GM23338 (cell line): ENCODE data around the gene PLP2. TPM values are rescaled to one million over a fixed set of nuclear protein-coding genes. Genes with fewer than 3 reads are reported as not detected.

Experiments used
- ATAC-seq: fragments of 200-7000 bp; cut with Tn5 transposase; 3 replicates; pipeline ENCODE4 v1.9.1; 2020
- DNase-seq: peaks from one replicate; pipeline ENCODE4 v3.0.0-alpha.2; 2015; ENCODE audit warnings: low spot score
- H2AFZ ChIP-seq: fragments of 200-600 bp; sonication (generic); 2 replicates; pipeline ENCODE4 v1.8.0; 2016; ENCODE audit warnings: antibody characterized with exemption, mild to moderate bottlenecking, moderate library complexity
- H3F3A ChIP-seq: fragments of 200-600 bp; sonication (generic); replicated peaks from 2 replicates; pipeline ENCODE4 v1.8.0; 2017; ENCODE audit warnings: antibody characterized with exemption, mixed run types, low read depth
- H3K27ac ChIP-seq: fragments of 200-600 bp; sonication (generic); 2 replicates; pipeline ENCODE4 v1.6.1; 2016; ENCODE audit warnings: low read depth
- H3K27me3 ChIP-seq: fragments of 200-600 bp; sonication (generic); 2 replicates; pipeline ENCODE4 v1.8.0; 2016; ENCODE audit warnings: mild to moderate bottlenecking, mixed run types, moderate library complexity; ENCODE audit not compliant: insufficient read depth
- H3K36me3 ChIP-seq: fragments of 200-600 bp; sonication (generic); 2 replicates; pipeline ENCODE4 v1.8.0; 2016; ENCODE audit warnings: mild to moderate bottlenecking; ENCODE audit not compliant: insufficient read depth
- H3K4me1 ChIP-seq: fragments of 200-600 bp; sonication (generic); 2 replicates; pipeline ENCODE4 v1.8.0; 2016; ENCODE audit warnings: mild to moderate bottlenecking, moderate library complexity; ENCODE audit not compliant: insufficient read depth
- H3K4me2 ChIP-seq: fragments of 200-600 bp; sonication (generic); 2 replicates; pipeline ENCODE4 v1.7.1; 2017; ENCODE audit warnings: mixed run types
- H3K4me3 ChIP-seq: fragments of 200-600 bp; sonication (generic); 2 replicates; pipeline ENCODE4 v1.6.1; 2016; ENCODE audit warnings: mixed run types
- H3K79me2 ChIP-seq: fragments of 200-600 bp; sonication (generic); replicated peaks from 2 replicates; pipeline ENCODE4 v1.8.0; 2017; ENCODE audit warnings: mild to moderate bottlenecking; ENCODE audit not compliant: insufficient read depth
- H3K9me2 ChIP-seq: fragments of 200-600 bp; sonication (generic); 2 replicates; pipeline ENCODE4 v1.8.0; 2017; ENCODE audit not compliant: insufficient read depth
- H4K20me1 ChIP-seq: fragments of 200-600 bp; sonication (generic); replicated peaks from 2 replicates; pipeline ENCODE4 v1.8.0; 2017; ENCODE audit warnings: mild to moderate bottlenecking; ENCODE audit not compliant: insufficient read depth
- H3K27ac Mint-ChIP-seq: 2 replicates; pipeline ENCODE4 v1.8.0; 2020; ENCODE audit warnings: inconsistent platforms, mild to moderate bottlenecking, moderate library complexity, mixed read lengths
- H3K27me3 Mint-ChIP-seq: 3 replicates; pipeline ENCODE4 v1.8.0; 2022; ENCODE audit warnings: low read depth, mild to moderate bottlenecking, moderate library complexity, mixed read lengths, inconsistent platforms; ENCODE audit not compliant: insufficient read depth, poor library complexity
- H3K36me3 Mint-ChIP-seq: 3 replicates; pipeline ENCODE4 v1.8.0; 2021; ENCODE audit warnings: low read depth, mild to moderate bottlenecking, inconsistent platforms, moderate library complexity, mixed read lengths
- H3K4me1 Mint-ChIP-seq: 3 replicates; pipeline ENCODE4 v1.8.0; 2020; ENCODE audit warnings: mild to moderate bottlenecking, inconsistent platforms, mixed read lengths
- H3K4me3 Mint-ChIP-seq: 3 replicates; pipeline ENCODE4 v1.8.0; 2021; ENCODE audit warnings: moderate library complexity, mild to moderate bottlenecking, inconsistent platforms, mixed read lengths
- H3K9me3 Mint-ChIP-seq: 3 replicates; pipeline ENCODE4 v1.8.0; 2020; ENCODE audit warnings: moderate library complexity, mild to moderate bottlenecking, inconsistent platforms, mixed read lengths
- CREB1 ChIP-seq: fragments of 250-450 bp; sonication (Bioruptor Pico); IDR thresholded peaks from 2 replicates; pipeline ENCODE4 v1.5.0; 2020; ENCODE audit warnings: low read depth, mild to moderate bottlenecking, moderate library complexity
- CTCF ChIP-seq, 2 experiments: fragments of 200-600 bp in 1 of 2; sonication (generic) in 1 of 2; conservative IDR thresholded peaks; 2 replicates each; pipeline versions ENCODE4 v1.5.1 to v1.6.1; 2016 to 2017; ENCODE audit warnings: antibody characterized with exemption in 2 of 2, low read depth in 2 of 2, mild to moderate bottlenecking in 2 of 2, moderate library complexity in 1 of 2
- ETS1 ChIP-seq: IDR thresholded peaks from 2 replicates; pipeline ENCODE4 v1.6.1; 2016; ENCODE audit warnings: antibody characterized with exemption
- EZH2 ChIP-seq: fragments of 200-600 bp; sonication (generic); IDR thresholded peaks from one replicate; pipeline ENCODE4 v1.8.0; 2017; ENCODE audit warnings: antibody characterized with exemption, mild to moderate bottlenecking, low read depth; ENCODE audit not compliant: unreplicated experiment
- EZH2phosphoT487 ChIP-seq: fragments of 200-600 bp; sonication (generic); IDR thresholded peaks from one replicate; pipeline ENCODE4 v1.8.1; 2018; ENCODE audit warnings: antibody characterized with exemption; ENCODE audit not compliant: unreplicated experiment
- JUNB ChIP-seq: IDR thresholded peaks from one replicate; pipeline ENCODE4 v1.6.1; 2016; ENCODE audit warnings: antibody characterized with exemption; ENCODE audit not compliant: unreplicated experiment
- NANOG ChIP-seq: IDR thresholded peaks from 2 replicates; pipeline ENCODE4 v1.6.1; 2016; ENCODE audit warnings: antibody characterized with exemption, borderline replicate concordance
- POLR2AphosphoS5 ChIP-seq: IDR thresholded peaks from 2 replicates; pipeline ENCODE4 v1.6.1; 2016; ENCODE audit warnings: antibody characterized with exemption, low read depth
- STAT1 ChIP-seq: IDR thresholded peaks from one replicate; pipeline ENCODE4 v1.6.1; 2016; ENCODE audit warnings: antibody characterized with exemption; ENCODE audit not compliant: unreplicated experiment
- ZNF114 ChIP-seq: fragments of 250-450 bp; sonication (Bioruptor Pico); IDR thresholded peaks from 2 replicates; pipeline ENCODE4 v1.5.0; 2020; ENCODE audit warnings: mild to moderate bottlenecking, moderate library complexity
- ZNF331 ChIP-seq: fragments of 250-450 bp; sonication (Bioruptor Pico); IDR thresholded peaks from 2 replicates; pipeline ENCODE4 v1.5.0; 2020; ENCODE audit warnings: low read depth, mild to moderate bottlenecking, moderate library complexity
- ZNF462 ChIP-seq: fragments of 250-450 bp; sonication (Bioruptor Pico); IDR thresholded peaks from 2 replicates; pipeline ENCODE4 v1.5.0; 2020; ENCODE audit warnings: mild to moderate bottlenecking, moderate library complexity
- polyA plus RNA-seq: library from polyadenylated mRNA; unstranded; fragments of >200 nt; fragmentation: Nextera tagmentation; extraction: Ambion mirVana; gene quantifications from 2 replicates; pipeline ENCODE4 v1.2.1, GENCODE V29; 2016
- total RNA-seq: library from RNA; depleted of rRNA; stranded (reverse); fragments of >200 nt; shearing (Covaris generic); gene quantifications from 2 replicates; pipeline ENCODE4 v1.2.3, GENCODE V29; 2014
- TF ChIP-seq, protein P1 (sequence below): IDR thresholded peaks from one replicate; pipeline ENCODE4 v1.6.1; 2018; ENCODE audit warnings: antibody characterized with exemption; ENCODE audit not compliant: unreplicated experiment

The PLP2 gene
- total and polyA plus RNA-seq, 2 experiments from 2014 or later = 3.4 to 9.5 TPM

DNA sequence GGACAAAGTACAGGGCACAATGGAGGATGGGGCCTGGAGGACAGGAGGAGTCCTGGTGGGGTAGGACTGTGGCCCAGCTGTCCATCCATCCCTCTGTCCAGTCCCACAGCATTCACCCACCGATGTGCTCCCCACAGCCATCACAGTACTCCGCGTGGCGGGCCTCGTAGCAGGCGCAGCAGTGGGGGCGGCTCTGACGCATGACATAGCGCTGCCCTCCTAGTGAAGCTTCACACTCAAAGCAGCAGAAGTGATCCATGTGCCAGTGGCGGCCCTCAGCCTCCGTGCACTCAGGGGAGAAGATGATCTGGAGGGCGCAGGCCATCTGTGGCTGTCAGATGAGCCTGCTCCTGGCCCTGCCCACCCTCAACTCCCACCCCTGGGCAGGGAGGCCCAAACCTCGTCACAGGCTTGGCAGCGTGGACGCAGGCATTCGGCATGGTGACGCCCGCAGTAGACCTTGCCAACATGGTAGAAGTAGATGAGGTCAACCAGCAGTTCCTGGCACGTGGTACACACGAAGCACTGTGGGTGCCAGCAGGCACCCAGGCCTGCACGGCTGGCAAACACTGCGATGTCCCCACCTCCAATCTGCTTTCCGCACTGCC lies 6.3 kb downstream of the PLP2 start:
- H3K4me1 Mint-ChIP-seq = peaks cover 14% of the 10 kb centered on the region
- H3K9me2 ChIP-seq = no peaks in the 10 kb centered on the region
- H3K27ac ChIP-seq = no peak overlapping the region
- H3K4me2 ChIP-seq = no peak overlapping the region
- no peak overlapping the region for H2AFZ ChIP-seq
- H3K79me2 ChIP-seq = no peaks in the 10 kb centered on the region
- TF ChIP-seq ZNF331 (CRISPR knock-in tag) (no peak), STAT1 (no peak), JUNB (no peak), EZH2 (no peak), ZNF114 (CRISPR knock-in tag) (no peak), CTCF (conservative IDR thresholded peaks at IDR 0.05; ENCODE audit: low read depth in 2 of 2) (no peak), POLR2AphosphoS5 (no peak), EZH2phosphoT487 (no peak), ETS1 (no peak), CREB1 (CRISPR knock-in tag) (no peak), ZNF462 (CRISPR knock-in tag) (no peak), NANOG (no peak)
- TF ChIP-seq, protein P1, sequence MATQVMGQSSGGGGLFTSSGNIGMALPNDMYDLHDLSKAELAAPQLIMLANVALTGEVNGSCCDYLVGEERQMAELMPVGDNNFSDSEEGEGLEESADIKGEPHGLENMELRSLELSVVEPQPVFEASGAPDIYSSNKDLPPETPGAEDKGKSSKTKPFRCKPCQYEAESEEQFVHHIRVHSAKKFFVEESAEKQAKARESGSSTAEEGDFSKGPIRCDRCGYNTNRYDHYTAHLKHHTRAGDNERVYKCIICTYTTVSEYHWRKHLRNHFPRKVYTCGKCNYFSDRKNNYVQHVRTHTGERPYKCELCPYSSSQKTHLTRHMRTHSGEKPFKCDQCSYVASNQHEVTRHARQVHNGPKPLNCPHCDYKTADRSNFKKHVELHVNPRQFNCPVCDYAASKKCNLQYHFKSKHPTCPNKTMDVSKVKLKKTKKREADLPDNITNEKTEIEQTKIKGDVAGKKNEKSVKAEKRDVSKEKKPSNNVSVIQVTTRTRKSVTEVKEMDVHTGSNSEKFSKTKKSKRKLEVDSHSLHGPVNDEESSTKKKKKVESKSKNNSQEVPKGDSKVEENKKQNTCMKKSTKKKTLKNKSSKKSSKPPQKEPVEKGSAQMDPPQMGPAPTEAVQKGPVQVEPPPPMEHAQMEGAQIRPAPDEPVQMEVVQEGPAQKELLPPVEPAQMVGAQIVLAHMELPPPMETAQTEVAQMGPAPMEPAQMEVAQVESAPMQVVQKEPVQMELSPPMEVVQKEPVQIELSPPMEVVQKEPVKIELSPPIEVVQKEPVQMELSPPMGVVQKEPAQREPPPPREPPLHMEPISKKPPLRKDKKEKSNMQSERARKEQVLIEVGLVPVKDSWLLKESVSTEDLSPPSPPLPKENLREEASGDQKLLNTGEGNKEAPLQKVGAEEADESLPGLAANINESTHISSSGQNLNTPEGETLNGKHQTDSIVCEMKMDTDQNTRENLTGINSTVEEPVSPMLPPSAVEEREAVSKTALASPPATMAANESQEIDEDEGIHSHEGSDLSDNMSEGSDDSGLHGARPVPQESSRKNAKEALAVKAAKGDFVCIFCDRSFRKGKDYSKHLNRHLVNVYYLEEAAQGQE = no peak
- H3K27me3 Mint-ChIP-seq = peaks cover 5% of the 10 kb centered on the region
- H4K20me1 ChIP-seq = no peaks in the 10 kb centered on the region
- peaks cover 37% of the 10 kb centered on the region for H3K36me3 Mint-ChIP-seq
- no peaks in the 10 kb centered on the region; the same call in 2 of the 3 replicates for H3K9me3 Mint-ChIP-seq
- no peaks in the 10 kb centered on the region for H3K36me3 ChIP-seq
- H3K27ac Mint-ChIP-seq = no peak overlapping the region
- no peak overlapping the region for H3K4me3 Mint-ChIP-seq
- DNase-seq = no peak
- H3F3A ChIP-seq = no peaks in the 10 kb centered on the region
- no peaks in the 10 kb centered on the region for H3K4me1 ChIP-seq
- peaks cover 7% of the 10 kb centered on the region for H3K27me3 ChIP-seq
- no peak overlapping the region for H3K4me3 ChIP-seq
- ATAC-seq = no peak
